HepG2 (cell line): ENCODE data around the gene PSMD2. TPM values are rescaled to one million over a fixed set of nuclear protein-coding genes. Genes with fewer than 3 reads are reported as not detected.

Experiments used
- ADNP ChIP-seq: sonication (generic); formaldehyde crosslinking; IDR thresholded peaks from 2 replicates; pipeline ENCODE4 v1.4.0; 2020; ENCODE audit warnings: missing genetic modification reagents
- ELF4 ChIP-seq: sonication (generic); formaldehyde crosslinking; IDR thresholded peaks from 2 replicates; pipeline ENCODE4 v1.5.0; 2020; ENCODE audit warnings: missing genetic modification reagents, mild to moderate bottlenecking, moderate library complexity, borderline replicate concordance
- HNRNPK ChIP-seq: fragments of 200-400 bp; formaldehyde crosslinking; IDR thresholded peaks from 2 replicates; pipeline ENCODE4 v1.6.1; 2018; ENCODE audit warnings: low read length, low read depth, moderate library complexity, mild to moderate bottlenecking; ENCODE audit not compliant: poor library complexity, severe bottlenecking
- KDM5A ChIP-seq: fragments of 200-600 bp; sonication (generic); IDR thresholded peaks from 2 replicates; pipeline ENCODE4 v1.7.0; 2018; ENCODE audit warnings: antibody characterized with exemption, mild to moderate bottlenecking, low read length, borderline replicate concordance
- KLF15 ChIP-seq: sonication (generic); formaldehyde crosslinking; IDR thresholded peaks from 2 replicates; pipeline ENCODE4 v1.8.1; 2023; ENCODE audit warnings: borderline replicate concordance, mild to moderate bottlenecking, inconsistent platforms, missing genetic modification reagents, mixed read lengths
- KLF9 ChIP-seq: IDR thresholded peaks from 2 replicates; pipeline ENCODE4 v1.6.1; 2016; ENCODE audit warnings: low read depth
- MYNN ChIP-seq: sonication (generic); formaldehyde crosslinking; IDR thresholded peaks from 2 replicates; pipeline ENCODE4 v1.4.0; 2020; ENCODE audit warnings: mild to moderate bottlenecking, low read depth, missing genetic modification reagents
- RFX3 ChIP-seq: IDR thresholded peaks from 2 replicates; pipeline ENCODE4 v1.6.1; 2016; ENCODE audit warnings: missing biosample characterization, missing genetic modification reagents
- SKI ChIP-seq: fragments of 450-650 bp; IDR thresholded peaks from one replicate; pipeline ENCODE4 v1.6.1; 2018; ENCODE audit warnings: mild to moderate bottlenecking; ENCODE audit not compliant: partially characterized antibody
- SRSF4 ChIP-seq: fragments of 200-400 bp; formaldehyde crosslinking; IDR thresholded peaks from one replicate; pipeline ENCODE4 v1.6.1; 2018; ENCODE audit warnings: mild to moderate bottlenecking, low read depth, low read length, moderate library complexity; ENCODE audit not compliant: poor library complexity, severe bottlenecking
- ZBTB21 ChIP-seq: sonication (generic); formaldehyde crosslinking; IDR thresholded peaks from 2 replicates; pipeline ENCODE4 v1.4.0; 2020; ENCODE audit warnings: missing genetic modification reagents
- ZBTB8A ChIP-seq: sonication (generic); formaldehyde crosslinking; IDR thresholded peaks from 2 replicates; pipeline ENCODE4 v1.4.0; 2020; ENCODE audit warnings: mild to moderate bottlenecking, low read depth, missing genetic modification reagents, borderline replicate concordance
- ZFP36 ChIP-seq: fragments of 150-350 bp; IDR thresholded peaks from 2 replicates; pipeline ENCODE4 v1.6.1; 2018; ENCODE audit warnings: borderline replicate concordance, low read length, low read depth; ENCODE audit not compliant: partially characterized antibody
- ZMAT3 ChIP-seq: sonication (generic); formaldehyde crosslinking; conservative IDR thresholded peaks from 2 replicates; pipeline ENCODE4 v1.7.0; 2021; ENCODE audit warnings: missing genetic modification reagents
- ZMYM3 ChIP-seq: sonication (generic); formaldehyde crosslinking; IDR thresholded peaks from 2 replicates; pipeline ENCODE4 v1.5.1; 2020; ENCODE audit warnings: mild to moderate bottlenecking, missing genetic modification reagents
- ZNF335 ChIP-seq: sonication (generic); formaldehyde crosslinking; IDR thresholded peaks from 2 replicates; pipeline ENCODE4 v1.4.0; 2020; ENCODE audit warnings: missing genetic modification reagents
- ZNF766 ChIP-seq: sonication (generic); formaldehyde crosslinking; IDR thresholded peaks from 2 replicates; pipeline ENCODE4 v1.5.0; 2020; ENCODE audit warnings: missing genetic modification reagents, borderline replicate concordance
- ZNF816 ChIP-seq: sonication (generic); formaldehyde crosslinking; IDR thresholded peaks from 2 replicates; pipeline ENCODE4 v1.8.0; 2022; ENCODE audit warnings: missing genetic modification reagents, mild to moderate bottlenecking, borderline replicate concordance
- polyA plus RNA-seq, 8 experiments: library from polyadenylated mRNA; depleted of rRNA in 3 of 8; stranded (reverse) in 7 of 8; unstranded in 1 of 8; fragments of >200 nt; fragmentation: Illumina TruSeq in 4 of 8; extraction: Trizol in 4 of 8; gene quantifications; 2 replicates each; pipeline versions ENCODE4 v1.2.1 to v1.2.3, GENCODE V29; 2011 to 2016; ENCODE audit warnings: low read depth in 4 of 8, missing spikeins in 1 of 8, mixed read lengths in 1 of 8; ENCODE audit not compliant: insufficient read depth in 1 of 8
- total RNA-seq, 5 experiments: library from RNA; depleted of rRNA; stranded (reverse); fragments of >200 nt; fragmentation: Illumina TruSeq; extraction: Trizol; gene quantifications; 2 replicates each; pipeline ENCODE4 v1.2.3, GENCODE V29; 2016; ENCODE audit warnings: low read depth in 1 of 5
- TF ChIP-seq, protein P1 (sequence below): IDR thresholded peaks from 2 replicates; pipeline ENCODE4 v1.4.0; 2020; ENCODE audit warnings: mild to moderate bottlenecking, missing genetic modification reagents
- TF ChIP-seq, protein P2 (sequence below): IDR thresholded peaks from 2 replicates; pipeline ENCODE4 v1.6.1; 2016; ENCODE audit warnings: missing compliant biosample characterization, missing genetic modification reagents, borderline replicate concordance
- TF ChIP-seq, protein P3 (sequence below): sonication (generic); formaldehyde crosslinking; IDR thresholded peaks from 2 replicates; pipeline ENCODE4; 2020; ENCODE audit warnings: missing genetic modification reagents, mild to moderate bottlenecking, borderline replicate concordance

PSMD2 gene
- total and polyA plus RNA-seq, 2 of the 13 experiments (the other 11 are each of a cell fraction or from before 2014, with no cell fraction given), result 125 to 200 TPM

DNA sequence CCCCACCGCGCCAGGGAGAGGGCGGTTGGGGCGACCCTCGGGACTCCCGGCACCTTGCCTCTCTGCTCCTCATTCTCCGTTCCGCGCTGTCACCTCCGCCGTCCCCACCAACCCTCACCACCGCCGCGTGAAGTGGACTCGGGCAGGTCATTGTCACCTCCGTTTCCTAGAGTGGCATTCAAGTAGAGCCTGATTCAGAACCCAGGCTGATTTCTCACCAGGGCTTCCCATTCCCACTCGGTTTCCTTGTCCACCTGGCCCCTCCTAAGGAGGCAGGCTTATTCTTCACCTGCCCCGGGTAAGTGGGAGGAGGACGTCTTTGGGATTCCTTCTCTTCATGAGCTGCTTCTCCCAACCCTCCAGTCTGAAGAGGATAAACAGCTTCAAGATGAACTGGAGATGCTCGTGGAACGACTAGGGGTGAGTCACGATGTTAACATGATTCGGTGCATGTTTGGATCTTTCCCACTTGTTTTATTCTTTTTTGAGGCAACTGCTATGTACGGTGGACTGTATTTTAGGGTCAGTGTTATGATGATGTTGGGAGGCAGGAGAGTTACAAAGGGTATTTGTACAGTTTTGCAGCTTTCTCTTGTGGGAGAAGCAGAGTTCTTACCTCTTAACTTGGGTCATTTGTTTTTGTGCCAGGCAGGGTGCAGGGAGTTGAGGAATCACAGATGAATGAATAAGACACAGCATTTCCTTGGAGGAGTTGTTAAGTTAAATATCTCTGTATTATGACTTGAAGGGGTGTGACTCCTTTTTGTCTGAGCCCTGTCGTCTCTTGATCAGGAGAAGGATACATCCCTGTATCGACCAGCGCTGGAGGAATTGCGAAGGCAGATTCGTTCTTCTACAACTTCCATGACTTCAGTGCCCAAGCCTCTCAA lies 692 bp downstream of the PSMD2 start (continued):
- TF ChIP-seq ZNF816, result 0 out of 2 replicates have a peak, but pooled peaks have one; percentile 31
- TF ChIP-seq SRSF4, result no peak
- TF ChIP-seq ZNF335 (CRISPR knock-in tag), result no peak
- TF ChIP-seq ZBTB8A, result no peak
- TF ChIP-seq HNRNPK, result no peak
- TF ChIP-seq ADNP (CRISPR knock-in tag), result no peak
- TF ChIP-seq, protein P1, sequence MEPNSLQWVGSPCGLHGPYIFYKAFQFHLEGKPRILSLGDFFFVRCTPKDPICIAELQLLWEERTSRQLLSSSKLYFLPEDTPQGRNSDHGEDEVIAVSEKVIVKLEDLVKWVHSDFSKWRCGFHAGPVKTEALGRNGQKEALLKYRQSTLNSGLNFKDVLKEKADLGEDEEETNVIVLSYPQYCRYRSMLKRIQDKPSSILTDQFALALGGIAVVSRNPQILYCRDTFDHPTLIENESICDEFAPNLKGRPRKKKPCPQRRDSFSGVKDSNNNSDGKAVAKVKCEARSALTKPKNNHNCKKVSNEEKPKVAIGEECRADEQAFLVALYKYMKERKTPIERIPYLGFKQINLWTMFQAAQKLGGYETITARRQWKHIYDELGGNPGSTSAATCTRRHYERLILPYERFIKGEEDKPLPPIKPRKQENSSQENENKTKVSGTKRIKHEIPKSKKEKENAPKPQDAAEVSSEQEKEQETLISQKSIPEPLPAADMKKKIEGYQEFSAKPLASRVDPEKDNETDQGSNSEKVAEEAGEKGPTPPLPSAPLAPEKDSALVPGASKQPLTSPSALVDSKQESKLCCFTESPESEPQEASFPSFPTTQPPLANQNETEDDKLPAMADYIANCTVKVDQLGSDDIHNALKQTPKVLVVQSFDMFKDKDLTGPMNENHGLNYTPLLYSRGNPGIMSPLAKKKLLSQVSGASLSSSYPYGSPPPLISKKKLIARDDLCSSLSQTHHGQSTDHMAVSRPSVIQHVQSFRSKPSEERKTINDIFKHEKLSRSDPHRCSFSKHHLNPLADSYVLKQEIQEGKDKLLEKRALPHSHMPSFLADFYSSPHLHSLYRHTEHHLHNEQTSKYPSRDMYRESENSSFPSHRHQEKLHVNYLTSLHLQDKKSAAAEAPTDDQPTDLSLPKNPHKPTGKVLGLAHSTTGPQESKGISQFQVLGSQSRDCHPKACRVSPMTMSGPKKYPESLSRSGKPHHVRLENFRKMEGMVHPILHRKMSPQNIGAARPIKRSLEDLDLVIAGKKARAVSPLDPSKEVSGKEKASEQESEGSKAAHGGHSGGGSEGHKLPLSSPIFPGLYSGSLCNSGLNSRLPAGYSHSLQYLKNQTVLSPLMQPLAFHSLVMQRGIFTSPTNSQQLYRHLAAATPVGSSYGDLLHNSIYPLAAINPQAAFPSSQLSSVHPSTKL (CRISPR knock-in tag), result no peak
- TF ChIP-seq RFX3 (CRISPR knock-in tag), result no peak
- TF ChIP-seq KDM5A, result peak; percentile 60
- TF ChIP-seq ZBTB21 (CRISPR knock-in tag), result no peak
- TF ChIP-seq SKI, result peak; percentile 0
- TF ChIP-seq ZMAT3 (CRISPR knock-in tag), result 0 out of 2 replicates have a peak, but pooled peaks have one; percentile 2
- TF ChIP-seq, protein P2, sequence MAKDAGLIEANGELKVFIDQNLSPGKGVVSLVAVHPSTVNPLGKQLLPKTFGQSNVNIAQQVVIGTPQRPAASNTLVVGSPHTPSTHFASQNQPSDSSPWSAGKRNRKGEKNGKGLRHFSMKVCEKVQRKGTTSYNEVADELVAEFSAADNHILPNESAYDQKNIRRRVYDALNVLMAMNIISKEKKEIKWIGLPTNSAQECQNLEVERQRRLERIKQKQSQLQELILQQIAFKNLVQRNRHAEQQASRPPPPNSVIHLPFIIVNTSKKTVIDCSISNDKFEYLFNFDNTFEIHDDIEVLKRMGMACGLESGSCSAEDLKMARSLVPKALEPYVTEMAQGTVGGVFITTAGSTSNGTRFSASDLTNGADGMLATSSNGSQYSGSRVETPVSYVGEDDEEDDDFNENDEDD, result no peak
- TF ChIP-seq, protein P3, sequence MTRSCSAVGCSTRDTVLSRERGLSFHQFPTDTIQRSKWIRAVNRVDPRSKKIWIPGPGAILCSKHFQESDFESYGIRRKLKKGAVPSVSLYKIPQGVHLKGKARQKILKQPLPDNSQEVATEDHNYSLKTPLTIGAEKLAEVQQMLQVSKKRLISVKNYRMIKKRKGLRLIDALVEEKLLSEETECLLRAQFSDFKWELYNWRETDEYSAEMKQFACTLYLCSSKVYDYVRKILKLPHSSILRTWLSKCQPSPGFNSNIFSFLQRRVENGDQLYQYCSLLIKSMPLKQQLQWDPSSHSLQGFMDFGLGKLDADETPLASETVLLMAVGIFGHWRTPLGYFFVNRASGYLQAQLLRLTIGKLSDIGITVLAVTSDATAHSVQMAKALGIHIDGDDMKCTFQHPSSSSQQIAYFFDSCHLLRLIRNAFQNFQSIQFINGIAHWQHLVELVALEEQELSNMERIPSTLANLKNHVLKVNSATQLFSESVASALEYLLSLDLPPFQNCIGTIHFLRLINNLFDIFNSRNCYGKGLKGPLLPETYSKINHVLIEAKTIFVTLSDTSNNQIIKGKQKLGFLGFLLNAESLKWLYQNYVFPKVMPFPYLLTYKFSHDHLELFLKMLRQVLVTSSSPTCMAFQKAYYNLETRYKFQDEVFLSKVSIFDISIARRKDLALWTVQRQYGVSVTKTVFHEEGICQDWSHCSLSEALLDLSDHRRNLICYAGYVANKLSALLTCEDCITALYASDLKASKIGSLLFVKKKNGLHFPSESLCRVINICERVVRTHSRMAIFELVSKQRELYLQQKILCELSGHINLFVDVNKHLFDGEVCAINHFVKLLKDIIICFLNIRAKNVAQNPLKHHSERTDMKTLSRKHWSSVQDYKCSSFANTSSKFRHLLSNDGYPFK (CRISPR knock-in tag), result no peak
- no peak for TF ChIP-seq KLF9 (CRISPR knock-in tag)
- no peak for TF ChIP-seq ELF4 (CRISPR knock-in tag)
- no peak for TF ChIP-seq KLF15 (CRISPR knock-in tag)
- no peak for TF ChIP-seq ZMYM3 (CRISPR knock-in tag)
- TF ChIP-seq ZNF766, result no peak
- TF ChIP-seq ZFP36, result no peak
- no peak for TF ChIP-seq MYNN (CRISPR knock-in tag)
